IPS-NIHi7 (cell line): ENCODE results near the gene MED27.

ENCODE experiments used
- DNase-seq: peaks from one replicate; pipeline ENCODE4 v3.0.0; 2012; ENCODE audit warnings: mixed read lengths; ENCODE audit errors: extremely low spot score

The MED27 gene

GRCh38 chr9:131854896-131855613 is 224.6 kb downstream of the MED27 start:
- DNase-seq = no peak

GRCh38 chr9:131854334-131854733 is 225.3 kb downstream of the MED27 start:
- no peak for DNase-seq

GRCh38 chr9:131853434-131853833 is 226.2 kb downstream of the MED27 start:
- no peak for DNase-seq

DNA sequence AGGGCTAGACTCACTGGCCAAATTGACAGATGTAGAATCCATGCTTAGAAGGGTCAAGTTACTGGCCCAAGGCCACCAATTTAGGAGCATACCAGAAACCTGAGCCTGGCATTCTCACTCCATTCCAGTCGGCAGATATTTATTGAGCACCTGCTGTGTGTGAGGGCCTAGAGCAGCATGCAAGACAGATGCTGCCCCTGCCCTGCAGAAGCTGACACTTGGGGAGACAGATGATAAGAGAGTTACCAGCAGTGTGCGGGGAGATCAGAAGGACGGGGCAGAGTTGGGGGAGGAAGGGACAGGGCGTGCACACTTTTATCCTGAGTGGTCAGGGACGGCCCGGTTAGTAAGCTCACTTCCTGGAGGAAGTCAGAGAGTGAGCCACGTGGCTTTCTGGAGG is 228.3 kb downstream of the MED27 start:
- DNase-seq = no peak

GRCh38 chr9:131849391-131849790 is 230.3 kb downstream of the MED27 start:
- no peak for DNase-seq

- no peak for DNase-seq
Measured at GRCh38 chr9:131848570-131849160, 231.0 kb downstream of the MED27 start.

DNA sequence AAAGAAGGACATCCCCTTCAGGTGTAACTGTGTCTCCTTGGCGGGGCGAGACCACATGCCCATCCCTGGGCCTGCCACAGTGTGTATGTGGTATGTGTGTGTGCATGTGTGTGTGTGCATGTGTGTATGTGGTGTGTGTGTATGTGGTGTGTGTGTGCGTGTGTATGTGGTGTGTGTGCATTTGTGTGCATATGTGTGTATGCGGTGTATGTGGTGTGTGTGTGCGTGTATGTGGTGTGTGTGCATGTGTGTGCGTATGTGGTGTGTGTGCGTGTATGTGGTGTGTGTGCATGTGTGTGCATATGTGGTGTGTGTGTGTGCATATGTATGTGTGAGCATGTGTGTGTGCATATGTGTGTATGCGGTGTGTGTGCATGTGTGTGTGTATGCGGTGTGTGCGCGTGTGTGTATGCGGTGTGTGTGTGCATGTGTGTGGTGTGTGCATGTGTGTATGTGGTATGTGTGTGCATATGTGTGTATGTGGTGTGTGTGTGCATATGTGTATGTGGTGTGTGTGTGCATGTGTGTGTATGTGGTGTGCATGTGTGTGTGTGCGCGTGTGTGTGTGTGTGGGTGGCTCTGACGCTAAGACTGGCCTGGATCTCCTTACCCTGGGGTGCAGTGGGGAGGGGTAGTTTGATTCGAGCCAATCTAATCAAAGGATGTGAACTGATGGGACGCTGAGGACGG is 231.9 kb downstream of the MED27 start:
- no peak for DNase-seq

GRCh38 chr9:131845305-131846298 is 234.1 kb downstream of the MED27 start:
- no peak for DNase-seq

- DNase-seq = no peak
Measured at GRCh38 chr9:131844745-131845118, 234.9 kb downstream of the MED27 start.

DNA sequence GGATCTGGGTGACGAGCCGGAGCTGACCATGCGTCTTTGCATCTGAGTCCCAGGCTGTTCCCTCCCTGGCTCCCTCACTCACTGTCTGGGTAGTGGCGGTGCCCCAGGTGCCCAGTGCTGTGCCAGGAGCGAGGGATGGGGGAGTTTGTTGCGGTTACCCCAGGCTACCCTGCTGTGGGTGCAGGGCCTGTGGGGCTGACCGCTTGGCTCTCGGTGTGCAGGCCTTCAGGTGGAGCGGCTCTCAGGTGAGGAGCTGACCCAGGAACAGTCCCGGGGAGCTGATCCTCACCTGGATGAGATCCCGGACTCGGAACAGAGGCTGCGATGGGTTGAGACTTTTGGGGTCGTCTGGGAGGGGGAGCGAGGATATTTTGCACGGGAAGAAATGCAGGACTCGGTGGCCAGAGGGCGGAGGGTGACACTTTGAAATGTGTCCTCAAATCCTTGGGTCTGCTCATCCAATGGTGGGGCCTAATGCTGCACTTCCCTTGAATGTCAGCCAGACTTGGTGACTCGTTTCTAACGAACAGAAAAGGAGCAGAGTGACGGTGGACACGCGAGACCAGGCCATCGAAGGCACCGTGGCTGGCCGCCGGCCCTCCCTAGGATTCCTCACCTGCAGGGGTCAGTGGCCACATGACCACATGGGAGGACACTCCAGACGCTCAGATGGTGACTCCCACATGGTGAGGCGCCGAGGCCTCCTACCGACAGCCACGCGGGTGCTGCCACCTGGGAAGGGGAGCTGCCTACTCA is 235.5 kb downstream of the MED27 start:
- no peak for DNase-seq

- no peak for DNase-seq
Measured at GRCh38 chr9:131841765-131842318, 237.8 kb downstream of the MED27 start.

DNA sequence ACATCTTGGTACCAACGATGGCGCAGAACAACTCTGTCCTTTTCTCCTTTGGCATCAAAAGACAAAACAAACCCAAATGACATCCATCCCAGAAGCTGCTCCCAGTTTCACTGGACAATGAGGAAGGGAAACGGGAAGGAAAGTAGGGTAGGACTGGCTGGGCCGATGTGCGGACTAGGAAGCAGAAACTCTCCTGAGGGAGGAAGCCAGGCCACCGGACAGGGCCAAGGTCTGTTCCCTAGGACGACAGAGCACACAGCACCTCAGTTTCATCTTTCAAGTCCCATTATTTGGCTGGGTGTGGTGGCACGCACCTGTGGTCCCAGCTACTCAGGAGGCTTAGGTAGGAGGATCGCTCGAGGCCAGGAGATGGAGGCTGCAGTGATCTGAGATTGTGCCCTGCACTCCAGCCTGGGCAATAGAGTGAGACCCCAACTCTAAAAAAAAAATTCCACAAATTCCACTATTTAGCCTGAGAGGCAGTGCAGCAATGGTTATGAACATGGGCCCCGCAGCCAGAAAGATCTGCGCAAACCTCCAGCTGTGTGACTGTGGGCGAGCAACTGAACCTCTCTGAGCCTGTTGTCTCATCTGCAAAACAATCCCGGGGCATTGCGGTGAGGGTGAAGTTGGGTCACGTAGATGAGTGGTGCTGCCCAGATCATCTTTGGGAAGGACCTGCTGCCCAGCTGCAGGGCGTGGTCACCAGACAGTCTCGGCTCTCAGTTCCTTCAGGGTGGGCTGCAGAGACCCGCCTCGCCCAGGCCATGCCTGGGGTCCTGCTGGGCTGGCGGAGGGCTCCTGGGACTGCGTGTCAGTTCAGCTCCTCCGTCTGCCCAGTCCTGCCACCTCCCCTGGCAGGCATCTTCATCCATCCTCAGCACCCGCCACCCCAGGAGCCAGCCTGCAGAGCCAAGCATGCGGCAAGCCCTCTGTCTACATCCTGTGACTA is 238.6 kb downstream of the MED27 start:
- no peak for DNase-seq

- peak; percentile 58 for DNase-seq
Measured at GRCh38 chr9:131840220-131840619, 239.4 kb downstream of the MED27 start.

- DNase-seq = no peak
Measured at GRCh38 chr9:131839281-131840084, 240.2 kb downstream of the MED27 start.

DNA sequence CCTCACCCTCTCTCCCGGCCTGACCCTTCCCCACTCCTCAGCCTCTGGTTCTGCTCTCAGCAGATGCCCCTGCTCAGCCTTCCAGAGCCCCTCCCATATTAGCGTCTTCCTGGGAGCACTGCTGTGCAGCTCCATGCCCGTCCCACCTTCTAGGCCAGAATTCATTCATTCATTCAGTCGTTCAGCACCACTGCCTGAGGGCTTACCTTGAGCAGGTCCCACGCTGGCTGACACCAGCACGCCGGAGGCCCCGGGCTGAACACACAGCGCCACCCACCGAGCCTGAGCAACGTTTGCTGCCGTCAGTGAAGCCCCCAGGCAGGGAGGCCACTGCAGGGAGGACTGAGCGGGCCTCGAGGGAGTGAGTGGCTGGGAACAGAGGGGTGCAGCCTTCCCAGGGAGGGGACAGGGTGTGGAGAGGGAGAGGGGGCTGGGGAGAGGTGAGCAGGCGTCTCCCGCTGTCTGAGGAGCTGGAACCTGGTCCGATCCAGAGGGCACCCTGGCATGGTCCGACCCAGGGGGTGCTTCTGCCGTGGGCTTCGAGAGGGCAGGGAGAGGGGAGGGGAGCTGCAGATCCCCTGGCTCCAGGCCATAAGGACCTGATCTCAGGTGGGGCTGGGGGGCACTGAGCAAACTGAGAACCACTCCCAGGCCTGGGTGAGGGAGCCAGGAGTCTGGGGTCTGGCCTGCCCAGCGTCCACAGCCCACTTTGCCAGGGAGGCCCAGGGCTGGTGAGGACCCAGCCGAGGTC is 241.0 kb downstream of the MED27 start:
- DNase-seq = peak; percentile 57

GRCh38 chr9:131837836-131838235 is 241.8 kb downstream of the MED27 start:
- DNase-seq = no peak

GRCh38 chr9:131837316-131837715 is 242.4 kb downstream of the MED27 start:
- DNase-seq = peak; percentile 76
